K562 (cell line): Measurements from ENCODE around the gene KTN1. TPM values are rescaled to one million over a fixed set of nuclear protein-coding genes. Genes with fewer than 3 reads are reported as not detected.

Source experiments
- ATAC-seq: fragments of 200-7000 bp; cut with Tn5 transposase; 3 replicates; pipeline ENCODE4 v1.9.1; 2020; ENCODE audit warnings: moderate library complexity
- BruUV-seq: library from RNA; stranded (reverse); fragments of 400-500 nt; replicated peaks from 2 replicates; lab custom pipeline; 2021; lab: Mats Ljungman, UMichigan
- CTCF ChIA-PET: fragments of 300-600 bp; formaldehyde crosslinking; extraction: SDS; loops from one replicate; lab custom pipeline; 2021; ENCODE audit warnings: low intra/inter-chr PET ratio; lab: Yijun Ruan, JAX
- POLR2A ChIA-PET: fragments of 300-600, 350-650 bp; sonication (Branson Sonifier 250); formaldehyde crosslinking; extraction: SDS; loops from one replicate; lab custom pipeline; 2021; ENCODE audit warnings: antibody characterized with exemption, inconsistent platforms; lab: Yijun Ruan, JAX
- DNase-seq, 4 experiments: peaks; one replicate each; pipeline versions ENCODE4 v3.0.0 to v3.0.0-alpha.2; 2011 to 2018; ENCODE audit warnings: low spot score in 3 of 4, mixed read lengths in 3 of 4; ENCODE audit errors: extremely low read depth in 1 of 4
- FAIRE-seq: peaks from 2 replicates; lab custom pipeline; 2011; peaks lifted over from hg19 to GRCh38; lab: Jason Lieb, UNC
- H2AFZ ChIP-seq: 2 replicates; pipeline ENCODE4 v1.6.0; 2011; ENCODE audit warnings: low read depth, low read length, control low read depth, inconsistent platforms
- H3K27ac ChIP-seq: fragments of 200-600 bp; 3 replicates; pipeline ENCODE4 v1.8.0; 2011; ENCODE audit warnings: low read depth, mild to moderate bottlenecking, control low read depth, inconsistent platforms, low read length, moderate library complexity, mixed read lengths; ENCODE audit errors: extremely low read depth
- H3K27me3 ChIP-seq, 2 experiments: fragments of 300-600 bp in 1 of 2; 2 replicates in 1 of 2; 3 replicates in 1 of 2; pipeline versions ENCODE4 v1.6.0 to v1.8.0; 2011; ENCODE audit warnings: inconsistent platforms in 2 of 2, low read length in 2 of 2, mild to moderate bottlenecking in 1 of 2, mixed read lengths in 1 of 2, moderate library complexity in 1 of 2; ENCODE audit not compliant: control insufficient read depth in 2 of 2, insufficient read depth in 2 of 2
- H3K36me3 ChIP-seq: fragments of 300-600 bp; 3 replicates; pipeline ENCODE4 v1.8.0; 2011; ENCODE audit warnings: mild to moderate bottlenecking, low read length, inconsistent platforms; ENCODE audit not compliant: control insufficient read depth, insufficient read depth
- H3K4me1 ChIP-seq, 2 experiments: fragments of 200-600 bp in 1 of 2; replicated peaks in 1 of 2; 2 replicates in 1 of 2; 3 replicates in 1 of 2; pipeline versions ENCODE4 v1.5.1 to v1.8.0; 2011; ENCODE audit warnings: inconsistent platforms in 2 of 2, low read length in 2 of 2, mild to moderate bottlenecking in 1 of 2, mixed read lengths in 1 of 2, moderate library complexity in 1 of 2; ENCODE audit not compliant: control insufficient read depth in 2 of 2, insufficient read depth in 2 of 2
- H3K4me2 ChIP-seq: 2 replicates; pipeline ENCODE4 v1.6.1; 2011; ENCODE audit warnings: low read length, control low read depth, inconsistent platforms, mixed read lengths; ENCODE audit not compliant: insufficient read depth
- H3K4me3 ChIP-seq: fragments of 200-600 bp; sonication (generic), shearing (Covaris generic); 2 replicates; pipeline ENCODE4 v1.5.1; 2016; ENCODE audit warnings: control low read depth, inconsistent platforms
- H3K79me2 ChIP-seq: fragments of 200-600 bp; 3 replicates; pipeline ENCODE4 v1.8.0; 2011; ENCODE audit warnings: low read length, inconsistent platforms; ENCODE audit not compliant: control insufficient read depth, insufficient read depth
- H3K9ac ChIP-seq, 2 experiments: 2 replicates each; pipeline versions ENCODE4 v1.6.0 to v1.6.1; 2011; ENCODE audit warnings: low read depth in 2 of 2, low read length in 2 of 2, control low read depth in 1 of 2, inconsistent platforms in 1 of 2, mild to moderate bottlenecking in 1 of 2, mixed read lengths in 1 of 2; ENCODE audit not compliant: insufficient read depth in 1 of 2
- H3K9me1 ChIP-seq: one replicate; pipeline ENCODE4 v1.6.0; 2011; ENCODE audit warnings: inconsistent platforms, mild to moderate bottlenecking, low read length, moderate library complexity; ENCODE audit not compliant: control insufficient read depth, insufficient read depth
- H3K9me3 ChIP-seq: replicated peaks from 2 replicates; pipeline ENCODE4 v1.5.1; 2011; ENCODE audit warnings: low read depth, low read length, inconsistent platforms; ENCODE audit not compliant: control insufficient read depth, insufficient read depth
- H4K20me1 ChIP-seq: replicated peaks from 2 replicates; pipeline ENCODE4 v1.6.1; 2011; ENCODE audit warnings: low read length, inconsistent platforms, mixed read lengths; ENCODE audit not compliant: control insufficient read depth, insufficient read depth
- CBFA2T2 ChIP-seq: fragments of 450-650 bp; conservative IDR thresholded peaks from 2 replicates; pipeline ENCODE4 v1.6.1; 2017; ENCODE audit warnings: mild to moderate bottlenecking
- CBFB ChIP-seq: sonication (generic); formaldehyde crosslinking; IDR thresholded peaks from 2 replicates; pipeline ENCODE4 v1.4.0; 2020; ENCODE audit warnings: mild to moderate bottlenecking, missing genetic modification reagents
- FOXA1 ChIP-seq: fragments of 450-650 bp; IDR thresholded peaks from 2 replicates; pipeline ENCODE4 v1.6.1; 2016; ENCODE audit warnings: mild to moderate bottlenecking, borderline replicate concordance
- HNRNPK ChIP-seq: fragments of 200-400 bp; formaldehyde crosslinking; IDR thresholded peaks from one replicate; pipeline ENCODE4 v1.6.1; 2018; ENCODE audit warnings: mild to moderate bottlenecking, low read depth, low read length; ENCODE audit not compliant: poor library complexity, severe bottlenecking
- KDM5B ChIP-seq: fragments of 200-600 bp; sonication (generic); IDR thresholded peaks from 2 replicates; pipeline ENCODE4 v1.6.1; 2012; ENCODE audit warnings: low read depth, mild to moderate bottlenecking, moderate library complexity, low read length, control low read depth, inconsistent platforms; ENCODE audit not compliant: insufficient replicate concordance
- MAZ ChIP-seq, 2 experiments: fragments of 450-650 bp in 1 of 2; sonication (generic) in 1 of 2; formaldehyde crosslinking; IDR thresholded peaks in 1 of 2; conservative IDR thresholded peaks in 1 of 2; 2 replicates each; pipeline versions ENCODE4 v1.4.0 to v1.5.0; 2020; ENCODE audit warnings: mild to moderate bottlenecking in 1 of 2, missing genetic modification reagents in 1 of 2
- NELFE ChIP-seq: IDR thresholded peaks from 2 replicates; pipeline ENCODE4 v1.6.1; 2011; ENCODE audit warnings: mild to moderate bottlenecking; ENCODE audit not compliant: insufficient read depth, insufficient read length
- PHB ChIP-seq: fragments of 250-450 bp; sonication (Bioruptor Pico); IDR thresholded peaks from 2 replicates; pipeline ENCODE4 v1.5.0; 2021
- PML ChIP-seq: IDR thresholded peaks from 2 replicates; pipeline ENCODE4 v1.6.1; 2012; ENCODE audit warnings: low read length, inconsistent platforms
- POU5F1 ChIP-seq: fragments of 150-350 bp; IDR thresholded peaks from 2 replicates; pipeline ENCODE4 v1.6.1; 2014; ENCODE audit warnings: borderline replicate concordance, low read length, low read depth, mild to moderate bottlenecking; ENCODE audit not compliant: partially characterized antibody
- SMARCC2 ChIP-seq: fragments of 450-650 bp; IDR thresholded peaks from 2 replicates; pipeline ENCODE4 v1.6.1; 2017; ENCODE audit warnings: antibody characterized with exemption, moderate library complexity, mild to moderate bottlenecking, low read depth
- TEAD1 ChIP-seq, 2 experiments: fragments of 450-650 bp in 1 of 2; sonication (generic) in 1 of 2; formaldehyde crosslinking; IDR thresholded peaks; 2 replicates each; pipeline versions ENCODE4 v1.4.0 to v1.8.0; 2020 to 2022; ENCODE audit warnings: mild to moderate bottlenecking in 2 of 2, missing genetic modification reagents in 1 of 2
- THRAP3 ChIP-seq: fragments of 450-650 bp; IDR thresholded peaks from 2 replicates; pipeline ENCODE4 v1.6.1; 2016; ENCODE audit warnings: mild to moderate bottlenecking, inconsistent platforms, borderline replicate concordance
- ZFPM2 ChIP-seq: fragments of 250-450 bp; sonication (Bioruptor Pico); IDR thresholded peaks from 2 replicates; pipeline ENCODE4 v1.5.1; 2022; ENCODE audit warnings: mild to moderate bottlenecking
- ZNF140 ChIP-seq: fragments of 250-450 bp; sonication (Bioruptor Pico); IDR thresholded peaks from 2 replicates; pipeline ENCODE4 v1.8.0; 2021; ENCODE audit warnings: moderate library complexity, mild to moderate bottlenecking, inconsistent platforms
- ZNF217 ChIP-seq: sonication (generic); formaldehyde crosslinking; IDR thresholded peaks from 2 replicates; pipeline ENCODE4 v1.8.0; 2022; ENCODE audit warnings: mild to moderate bottlenecking, missing genetic modification reagents
- WGBS: fragments of 100-300 bp; shearing (Covaris generic); methylation state at CpG from one replicate; pipeline ENCODE4 v1.1.6; 2016; ENCODE audit warnings: low coverage, mixed read lengths; ENCODE audit not compliant: insufficient coverage; ENCODE audit errors: missing lambda C conversion rate; 5-methylcytosine and 5-hydroxymethylcytosine counted together
- in situ Hi-C: fragments of 300-500 bp; cut with MboI; formaldehyde crosslinking; loops from 4 replicates; pipeline ENCODE4 v1.15.0; 2018; ENCODE audit warnings: inconsistent platforms, mixed read lengths
- intact Hi-C: fragments of 100-400 bp; cut with micrococcal nuclease; formaldehyde crosslinking; loops from 2 replicates; pipeline ENCODE4 v1.14.2; 2022
- polyA plus RNA-seq, 8 experiments: library from polyadenylated mRNA; depleted of rRNA in 4 of 8; stranded (reverse) in 5 of 8; unstranded in 3 of 8; fragments of >200 nt; fragmentation: Nextera tagmentation in 2 of 8; fragmentation: Illumina TruSeq in 1 of 8; extraction: Ambion mirVana in 2 of 8; extraction: Trizol in 1 of 8; gene quantifications; 2 replicates each; pipeline versions ENCODE4 v1.2.1 to v1.2.3, GENCODE V29; 2011 to 2014; ENCODE audit warnings: inconsistent platforms in 1 of 8, missing spikeins in 1 of 8
- total RNA-seq, 7 experiments: library from RNA; depleted of rRNA in 6 of 7; stranded (reverse); fragments of >200 nt in 6 of 7; fragmentation: Illumina TruSeq in 2 of 7; extraction: Trizol in 2 of 7; gene quantifications; 2 replicates each; pipeline versions ENCODE4 v1.2.1 to v1.2.3, GENCODE V29; 2011 to 2021; ENCODE audit warnings: low replicate concordance in 1 of 7
- TF ChIP-seq, protein P1 (sequence below): fragments of 450-650 bp; IDR thresholded peaks from 2 replicates; pipeline ENCODE4 v1.6.1; 2016; ENCODE audit warnings: low read depth, mild to moderate bottlenecking, moderate library complexity
- TF ChIP-seq, protein P2 (sequence below): fragments of 450-650 bp; IDR thresholded peaks from 2 replicates; pipeline ENCODE4 v1.6.1; 2016
- TF ChIP-seq, protein P3 (sequence below), 2 experiments: fragments of 450-650 bp; IDR thresholded peaks; 2 replicates each; pipeline ENCODE4 v1.6.1; 2016
- TF ChIP-seq, protein P4 (sequence below): fragments of 450-650 bp; IDR thresholded peaks from one replicate; pipeline ENCODE4 v1.6.1; 2018; ENCODE audit warnings: mild to moderate bottlenecking, moderate library complexity; ENCODE audit not compliant: partially characterized antibody

The KTN1 gene
- total and polyA plus RNA-seq, 9 of the 15 experiments (the other 6 are each of a cell fraction or from before 2014, with no cell fraction given), result 34.8 to 120 (median 63.6) TPM

DNA sequence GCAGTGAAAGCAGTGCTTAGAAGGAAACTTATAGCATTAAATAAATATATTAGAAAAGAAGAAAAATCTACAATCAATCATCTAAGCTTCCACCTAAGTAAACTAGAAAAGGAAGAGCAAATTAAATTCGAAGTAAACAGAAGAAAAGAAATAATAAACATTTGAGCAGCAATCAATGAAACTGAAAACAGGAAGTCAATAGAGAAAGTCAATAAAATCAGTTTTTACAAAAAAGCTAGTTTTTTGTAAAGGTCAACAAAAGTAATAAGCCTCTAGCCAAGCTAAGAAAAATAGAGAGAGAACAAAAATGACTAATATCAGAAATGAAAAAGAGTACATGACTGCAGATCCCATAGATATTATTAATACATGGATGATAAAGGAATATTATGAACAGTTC is 34.2 kb upstream of the KTN1 start:
- in situ Hi-C loops, result no loop called here
- Histone ChIP-seq H3K9ac (no peak overlapping the region), H3K4me1 (no peaks in the 10 kb centered on the region), H3K79me2 (no peaks in the 10 kb centered on the region), H4K20me1 (no peaks in the 10 kb centered on the region), H3K4me2 (no peak overlapping the region), H3K9me3 (no peaks in the 10 kb centered on the region), H3K27ac (no peak overlapping the region), H2AFZ (no peak overlapping the region), H3K27me3 (no peaks in the 10 kb centered on the region), H3K4me3 (no peak overlapping the region), H3K36me3 (no peaks in the 10 kb centered on the region), H3K9me1 (no peaks in the 10 kb centered on the region)
- WGBS, result 0% methylated on average over 1 of the region's 1 CpG
- CTCF ChIA-PET, result no interaction called here
- FAIRE-seq (no peak), ATAC-seq (no peak), DNase-seq (no peak)
- POLR2A ChIA-PET, result no interaction called here
- intact Hi-C loops, result no loop called here
- BruUV-seq, result no TSS peak
- TF ChIP-seq THRAP3 (no peak), ZFPM2 (no peak), KDM5B (no peak), ZNF140 (CRISPR knock-in tag) (no peak), NELFE (no peak), CBFB (CRISPR knock-in tag) (no peak), ZNF217 (CRISPR knock-in tag) (no peak), FOXA1 (no peak), SMARCC2 (no peak), PML (no peak), TEAD1 (CRISPR knock-in tag; IDR thresholded peaks at IDR 0.05) (no peak), POU5F1 (no peak), HNRNPK (no peak), PHB (CRISPR knock-in tag) (no peak), CBFA2T2 (no peak), MAZ (CRISPR knock-in tag; conservative IDR thresholded peaks at IDR 0.05 in 1 of 2, IDR thresholded peaks at IDR 0.05 in 1 of 2) (no peak)
- TF ChIP-seq, protein P1, sequence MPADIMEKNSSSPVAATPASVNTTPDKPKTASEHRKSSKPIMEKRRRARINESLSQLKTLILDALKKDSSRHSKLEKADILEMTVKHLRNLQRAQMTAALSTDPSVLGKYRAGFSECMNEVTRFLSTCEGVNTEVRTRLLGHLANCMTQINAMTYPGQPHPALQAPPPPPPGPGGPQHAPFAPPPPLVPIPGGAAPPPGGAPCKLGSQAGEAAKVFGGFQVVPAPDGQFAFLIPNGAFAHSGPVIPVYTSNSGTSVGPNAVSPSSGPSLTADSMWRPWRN, result no peak
- TF ChIP-seq, protein P2, sequence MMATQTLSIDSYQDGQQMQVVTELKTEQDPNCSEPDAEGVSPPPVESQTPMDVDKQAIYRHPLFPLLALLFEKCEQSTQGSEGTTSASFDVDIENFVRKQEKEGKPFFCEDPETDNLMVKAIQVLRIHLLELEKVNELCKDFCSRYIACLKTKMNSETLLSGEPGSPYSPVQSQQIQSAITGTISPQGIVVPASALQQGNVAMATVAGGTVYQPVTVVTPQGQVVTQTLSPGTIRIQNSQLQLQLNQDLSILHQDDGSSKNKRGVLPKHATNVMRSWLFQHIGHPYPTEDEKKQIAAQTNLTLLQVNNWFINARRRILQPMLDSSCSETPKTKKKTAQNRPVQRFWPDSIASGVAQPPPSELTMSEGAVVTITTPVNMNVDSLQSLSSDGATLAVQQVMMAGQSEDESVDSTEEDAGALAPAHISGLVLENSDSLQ, result no peak
- TF ChIP-seq, protein P3, sequence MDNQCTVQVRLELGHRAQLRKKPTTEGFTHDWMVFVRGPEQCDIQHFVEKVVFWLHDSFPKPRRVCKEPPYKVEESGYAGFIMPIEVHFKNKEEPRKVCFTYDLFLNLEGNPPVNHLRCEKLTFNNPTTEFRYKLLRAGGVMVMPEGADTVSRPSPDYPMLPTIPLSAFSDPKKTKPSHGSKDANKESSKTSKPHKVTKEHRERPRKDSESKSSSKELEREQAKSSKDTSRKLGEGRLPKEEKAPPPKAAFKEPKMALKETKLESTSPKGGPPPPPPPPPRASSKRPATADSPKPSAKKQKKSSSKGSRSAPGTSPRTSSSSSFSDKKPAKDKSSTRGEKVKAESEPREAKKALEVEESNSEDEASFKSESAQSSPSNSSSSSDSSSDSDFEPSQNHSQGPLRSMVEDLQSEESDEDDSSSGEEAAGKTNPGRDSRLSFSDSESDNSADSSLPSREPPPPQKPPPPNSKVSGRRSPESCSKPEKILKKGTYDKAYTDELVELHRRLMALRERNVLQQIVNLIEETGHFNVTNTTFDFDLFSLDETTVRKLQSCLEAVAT (IDR thresholded peaks at IDR 0.05), result no peak
- TF ChIP-seq, protein P4, sequence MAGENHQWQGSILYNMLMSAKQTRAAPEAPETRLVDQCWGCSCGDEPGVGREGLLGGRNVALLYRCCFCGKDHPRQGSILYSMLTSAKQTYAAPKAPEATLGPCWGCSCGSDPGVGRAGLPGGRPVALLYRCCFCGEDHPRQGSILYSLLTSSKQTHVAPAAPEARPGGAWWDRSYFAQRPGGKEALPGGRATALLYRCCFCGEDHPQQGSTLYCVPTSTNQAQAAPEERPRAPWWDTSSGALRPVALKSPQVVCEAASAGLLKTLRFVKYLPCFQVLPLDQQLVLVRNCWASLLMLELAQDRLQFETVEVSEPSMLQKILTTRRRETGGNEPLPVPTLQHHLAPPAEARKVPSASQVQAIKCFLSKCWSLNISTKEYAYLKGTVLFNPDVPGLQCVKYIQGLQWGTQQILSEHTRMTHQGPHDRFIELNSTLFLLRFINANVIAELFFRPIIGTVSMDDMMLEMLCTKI, result no peak
